Measurements from ENCODE around the gene CHID1.

GRCh38 chr11:917426-917825, 6.8 kb upstream of the CHID1 start:
- TF ChIP-seq PML (IDR thresholded peaks at IDR 0.05; ENCODE audit: low read length) = no peak
- no peak for TF ChIP-seq PTTG1 (tag; IDR thresholded peaks at IDR 0.05; ENCODE audit: low read depth)
- TF ChIP-seq ETV6 (IDR thresholded peaks at IDR 0.05; ENCODE audit: borderline replicate concordance in 1 of 2, low read depth in 2 of 2, low read length in 1 of 2) = no peak
- no peak for TF ChIP-seq ETV6 (CRISPR knock-in tag; IDR thresholded peaks at IDR 0.05; ENCODE audit: borderline replicate concordance)
- TF ChIP-seq NFATC3 (IDR thresholded peaks at IDR 0.05) = no peak
- TF ChIP-seq POLR2A (conservative IDR thresholded peaks at IDR 0.05) = no peak
- no peak for TF ChIP-seq RNF2 (IDR thresholded peaks at IDR 0.05)
- TF ChIP-seq POLR2AphosphoS5 (IDR thresholded peaks at IDR 0.05; ENCODE audit: control insufficient read depth, insufficient read depth, low read depth, low read length) = no peak
- TF ChIP-seq, protein P1, sequence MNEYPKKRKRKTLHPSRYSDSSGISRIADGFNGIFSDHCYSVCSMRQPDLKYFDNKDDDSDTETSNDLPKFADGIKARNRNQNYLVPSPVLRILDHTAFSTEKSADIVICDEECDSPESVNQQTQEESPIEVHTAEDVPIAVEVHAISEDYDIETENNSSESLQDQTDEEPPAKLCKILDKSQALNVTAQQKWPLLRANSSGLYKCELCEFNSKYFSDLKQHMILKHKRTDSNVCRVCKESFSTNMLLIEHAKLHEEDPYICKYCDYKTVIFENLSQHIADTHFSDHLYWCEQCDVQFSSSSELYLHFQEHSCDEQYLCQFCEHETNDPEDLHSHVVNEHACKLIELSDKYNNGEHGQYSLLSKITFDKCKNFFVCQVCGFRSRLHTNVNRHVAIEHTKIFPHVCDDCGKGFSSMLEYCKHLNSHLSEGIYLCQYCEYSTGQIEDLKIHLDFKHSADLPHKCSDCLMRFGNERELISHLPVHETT (CRISPR knock-in tag; conservative IDR thresholded peaks at IDR 0.05 in 1 of 2, IDR thresholded peaks at IDR 0.05 in 1 of 2) = no peak
- TF ChIP-seq ZFP36 (IDR thresholded peaks at IDR 0.05; ENCODE audit: low read depth, low read length, partially characterized antibody) = no peak
- TF ChIP-seq EP300 (IDR thresholded peaks at IDR 0.05; ENCODE audit: low read length) = no peak
- TF ChIP-seq TFE3 (CRISPR knock-in tag; IDR thresholded peaks at IDR 0.05) = no peak
- no peak for TF ChIP-seq BACH1 (tag; IDR thresholded peaks at IDR 0.05)
